Nephron progenitor cell (in vitro differentiated cells): ENCODE results near the gene OR51B6.
"Not testable (repeated sequence)": the region's sequence is repeated elsewhere in the genome, so short reads cannot be mapped to it uniquely, and the experiment has no call there.

Experiments used
- DNase-seq: peaks from one replicate; pipeline ENCODE4 v3.0.0; 2021
- H3K27ac Mint-ChIP-seq: 2 replicates; pipeline ENCODE4 v1.8.0; 2021; ENCODE audit warnings: mild to moderate bottlenecking, moderate library complexity, mixed read lengths
- H3K27me3 Mint-ChIP-seq: 2 replicates; pipeline ENCODE4 v1.8.0; 2021; ENCODE audit warnings: mild to moderate bottlenecking, low read depth, mixed read lengths; ENCODE audit not compliant: poor library complexity
- H3K36me3 Mint-ChIP-seq: 2 replicates; pipeline ENCODE4 v1.8.0; 2021; ENCODE audit warnings: low read depth, mixed read lengths
- H3K4me1 Mint-ChIP-seq: 2 replicates; pipeline ENCODE4 v1.8.0; 2021; ENCODE audit warnings: mixed read lengths
- H3K4me3 Mint-ChIP-seq: 2 replicates; pipeline ENCODE4 v1.8.0; 2021; ENCODE audit warnings: mild to moderate bottlenecking, moderate library complexity, mixed read lengths
- H3K9me3 Mint-ChIP-seq: 2 replicates; pipeline ENCODE4 v1.8.0; 2021; ENCODE audit warnings: mild to moderate bottlenecking, moderate library complexity, mixed read lengths
- TF ChIP-seq, protein P1 (sequence below): fragments of 200-600 bp; sonication (generic); IDR thresholded peaks from 2 replicates; pipeline ENCODE4 v1.5.0; 2021; ENCODE audit warnings: antibody characterized with exemption

Gene OR51B6

GRCh38 chr11:5362017-5362625, 10.8 kb downstream of the OR51B6 start:
- Mint-ChIP-seq H3K4me3 (no peak overlapping the region), H3K9me3 (no peaks in the 10 kb centered on the region), H3K4me1 (no peaks in the 10 kb centered on the region), H3K36me3 (no peaks in the 10 kb centered on the region), H3K27me3 (peaks cover 4% of the 10 kb centered on the region), H3K27ac (no peak overlapping the region)
- no peak for DNase-seq
- TF ChIP-seq, protein P1, sequence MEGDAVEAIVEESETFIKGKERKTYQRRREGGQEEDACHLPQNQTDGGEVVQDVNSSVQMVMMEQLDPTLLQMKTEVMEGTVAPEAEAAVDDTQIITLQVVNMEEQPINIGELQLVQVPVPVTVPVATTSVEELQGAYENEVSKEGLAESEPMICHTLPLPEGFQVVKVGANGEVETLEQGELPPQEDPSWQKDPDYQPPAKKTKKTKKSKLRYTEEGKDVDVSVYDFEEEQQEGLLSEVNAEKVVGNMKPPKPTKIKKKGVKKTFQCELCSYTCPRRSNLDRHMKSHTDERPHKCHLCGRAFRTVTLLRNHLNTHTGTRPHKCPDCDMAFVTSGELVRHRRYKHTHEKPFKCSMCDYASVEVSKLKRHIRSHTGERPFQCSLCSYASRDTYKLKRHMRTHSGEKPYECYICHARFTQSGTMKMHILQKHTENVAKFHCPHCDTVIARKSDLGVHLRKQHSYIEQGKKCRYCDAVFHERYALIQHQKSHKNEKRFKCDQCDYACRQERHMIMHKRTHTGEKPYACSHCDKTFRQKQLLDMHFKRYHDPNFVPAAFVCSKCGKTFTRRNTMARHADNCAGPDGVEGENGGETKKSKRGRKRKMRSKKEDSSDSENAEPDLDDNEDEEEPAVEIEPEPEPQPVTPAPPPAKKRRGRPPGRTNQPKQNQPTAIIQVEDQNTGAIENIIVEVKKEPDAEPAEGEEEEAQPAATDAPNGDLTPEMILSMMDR: no peak

GRCh38 chr11:5363679-5364078, 12.4 kb downstream of the OR51B6 start:
- DNase-seq: no peak
- Mint-ChIP-seq H3K36me3 (no peaks in the 10 kb centered on the region), H3K4me3 (no peak overlapping the region), H3K27me3 (peaks cover 4% of the 10 kb centered on the region), H3K4me1 (no peaks in the 10 kb centered on the region), H3K9me3 (no peaks in the 10 kb centered on the region), H3K27ac (no peak overlapping the region)
- TF ChIP-seq, protein P1: no peak

- Mint-ChIP-seq H3K4me3 (no peak overlapping the region), H3K9me3 (no peaks in the 10 kb centered on the region), H3K36me3 (no peaks in the 10 kb centered on the region), H3K27me3 (peaks cover 4% of the 10 kb centered on the region), H3K4me1 (no peaks in the 10 kb centered on the region), H3K27ac (no peak overlapping the region)
- TF ChIP-seq, protein P1: no peak
- DNase-seq: no peak
Measured at GRCh38 chr11:5364214-5364613, 12.9 kb downstream of the OR51B6 start.

GRCh38 chr11:5366365-5366764, 15.1 kb downstream of the OR51B6 start:
- H3K9me3 Mint-ChIP-seq, DNase-seq, H3K27ac Mint-ChIP-seq, H3K4me1 Mint-ChIP-seq, H3K4me3 Mint-ChIP-seq, H3K27me3 Mint-ChIP-seq, H3K36me3 Mint-ChIP-seq: not testable (repeated sequence)

- Mint-ChIP-seq H3K27ac (no peak overlapping the region), H3K36me3 (no peaks in the 10 kb centered on the region), H3K27me3 (peaks cover 4% of the 10 kb centered on the region), H3K9me3 (no peaks in the 10 kb centered on the region), H3K4me3 (no peak overlapping the region), H3K4me1 (no peaks in the 10 kb centered on the region)
- TF ChIP-seq, protein P1: no peak
- no peak for DNase-seq
Measured at GRCh38 chr11:5366856-5367255, 15.5 kb downstream of the OR51B6 start.

DNA sequence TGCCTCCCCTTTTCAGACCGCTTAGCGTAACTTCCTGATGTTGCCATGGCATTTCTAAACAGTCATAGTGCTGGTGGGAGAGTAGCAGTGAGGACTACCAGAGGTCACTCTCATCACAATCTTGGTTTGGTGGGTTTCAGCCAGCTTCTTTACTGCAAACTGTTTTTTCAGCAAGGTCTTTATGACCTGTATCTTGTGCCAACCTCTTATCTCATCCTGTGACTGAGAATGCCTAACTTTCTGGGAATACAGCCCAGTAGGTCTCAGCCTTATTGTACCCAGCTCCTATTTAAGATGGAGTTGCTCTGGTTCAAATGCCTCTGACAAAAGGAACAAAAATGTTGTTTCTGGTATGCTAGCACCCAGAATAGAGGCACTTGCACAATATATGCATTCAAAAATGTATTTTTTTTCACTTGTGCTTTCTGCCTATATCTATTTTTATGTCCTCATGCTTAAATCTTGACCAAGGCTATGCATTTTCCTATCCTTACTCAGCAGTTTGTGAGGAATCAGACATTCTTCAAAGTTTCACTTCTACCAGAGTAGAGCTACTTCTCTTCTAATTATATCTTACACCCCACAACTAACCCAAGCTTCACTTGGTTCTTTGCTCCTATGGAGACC, 16.3 kb downstream of the OR51B6 start:
- Mint-ChIP-seq H3K9me3 (peaks cover 2% of the 10 kb centered on the region), H3K4me3 (no peak overlapping the region), H3K27me3 (peaks cover 4% of the 10 kb centered on the region), H3K36me3 (no peaks in the 10 kb centered on the region), H3K27ac (no peak overlapping the region), H3K4me1 (no peaks in the 10 kb centered on the region)
- TF ChIP-seq, protein P1: no peak
- DNase-seq: no peak
